HEK293 (cell line): ENCODE data around the gene IDE.

Experiments used
- CTCF ChIA-PET: fragments of 350-600 bp; formaldehyde crosslinking; extraction: SDS; loops from one replicate; lab custom pipeline; 2021; ENCODE audit warnings: antibody characterized with exemption; lab: Yijun Ruan, JAX
- POLR2A ChIA-PET: fragments of 300-600 bp; formaldehyde crosslinking; extraction: SDS; loops from one replicate; lab custom pipeline; 2020; ENCODE audit warnings: antibody characterized with exemption, inconsistent platforms; lab: Yijun Ruan, JAX
- H3K27ac ChIP-seq: fragments of 200-500 bp; sonication (Bioruptor generic); 2 replicates; pipeline ENCODE4 v1.5.1; 2014; ENCODE audit warnings: low read depth, low read length, control low read depth, inconsistent platforms; ENCODE audit errors: extremely low read depth
- H3K36me3 ChIP-seq, 2 experiments: fragments of 200-500 bp in 1 of 2; sonication (Bioruptor generic) in 1 of 2; 1 replicate in 1 of 2; 2 replicates in 1 of 2; pipeline ENCODE4 v1.5.1; 2014 to 2017; ENCODE audit warnings: inconsistent platforms in 2 of 2, low read length in 2 of 2; ENCODE audit not compliant: control insufficient read depth in 2 of 2, insufficient read depth in 1 of 2
- H3K4me1 ChIP-seq: fragments of 200-500 bp; sonication (Bioruptor generic); 2 replicates; pipeline ENCODE4 v1.5.1; 2014; ENCODE audit warnings: mild to moderate bottlenecking, low read length, inconsistent platforms; ENCODE audit not compliant: control insufficient read depth, insufficient read depth
- H3K4me3 ChIP-seq: 2 replicates; pipeline ENCODE4 v1.5.1; 2011; ENCODE audit warnings: low read depth, mild to moderate bottlenecking, control low read depth, low read length, moderate library complexity
- H3K9me3 ChIP-seq: fragments of 200-500 bp; sonication (Bioruptor generic); 2 replicates; pipeline ENCODE4 v1.5.1; 2014; ENCODE audit warnings: low read depth, low read length, inconsistent platforms; ENCODE audit not compliant: control insufficient read depth, insufficient read depth
- KLF10 ChIP-seq: fragments of 450-650 bp; IDR thresholded peaks from 2 replicates; pipeline ENCODE4 v1.5.1; 2018; ENCODE audit warnings: missing biosample characterization, mild to moderate bottlenecking, missing genetic modification characterization
- OSR2 ChIP-seq: fragments of 450-650 bp; formaldehyde crosslinking; IDR thresholded peaks from 2 replicates; pipeline ENCODE4 v1.5.1; 2016; ENCODE audit warnings: missing biosample characterization, missing genetic modification characterization
- SCRT1 ChIP-seq: fragments of 450-650 bp; formaldehyde crosslinking; IDR thresholded peaks from 2 replicates; pipeline ENCODE4 v1.5.1; 2016; ENCODE audit warnings: missing biosample characterization, missing genetic modification characterization, borderline replicate concordance
- ZBTB20 ChIP-seq: fragments of 450-650 bp; formaldehyde crosslinking; IDR thresholded peaks from 2 replicates; pipeline ENCODE4 v1.5.1; 2016; ENCODE audit warnings: missing biosample characterization, missing genetic modification characterization
- ZFP37 ChIP-seq: fragments of 450-650 bp; formaldehyde crosslinking; IDR thresholded peaks from 2 replicates; pipeline ENCODE4 v1.5.1; 2016; ENCODE audit warnings: missing biosample characterization, missing genetic modification characterization
- ZNF121 ChIP-seq: fragments of 450-650 bp; formaldehyde crosslinking; IDR thresholded peaks from 2 replicates; pipeline ENCODE4 v1.5.1; 2016; ENCODE audit warnings: missing biosample characterization, missing genetic modification characterization
- ZNF140 ChIP-seq: fragments of 450-650 bp; formaldehyde crosslinking; IDR thresholded peaks from 2 replicates; pipeline ENCODE4 v1.5.1; 2016; ENCODE audit warnings: missing biosample characterization, missing genetic modification characterization
- ZNF157 ChIP-seq: fragments of 450-650 bp; formaldehyde crosslinking; IDR thresholded peaks from 2 replicates; pipeline ENCODE4 v1.5.1; 2016; ENCODE audit warnings: missing biosample characterization, missing genetic modification characterization
- ZNF2 ChIP-seq: fragments of 450-650 bp; formaldehyde crosslinking; IDR thresholded peaks from 2 replicates; pipeline ENCODE4 v1.5.1; 2016; ENCODE audit warnings: missing biosample characterization, missing genetic modification characterization
- ZNF211 ChIP-seq: fragments of 450-650 bp; formaldehyde crosslinking; IDR thresholded peaks from 2 replicates; pipeline ENCODE4 v1.5.1; 2016; ENCODE audit warnings: low read depth, missing biosample characterization, missing genetic modification characterization
- ZNF302 ChIP-seq: fragments of 450-650 bp; formaldehyde crosslinking; IDR thresholded peaks from 2 replicates; pipeline ENCODE4 v1.5.1; 2016; ENCODE audit warnings: missing biosample characterization, missing genetic modification characterization, low read depth
- ZNF473 ChIP-seq: fragments of 450-650 bp; formaldehyde crosslinking; IDR thresholded peaks from 2 replicates; pipeline ENCODE4 v1.5.1; 2017; ENCODE audit warnings: missing biosample characterization, missing genetic modification characterization
- ZNF48 ChIP-seq: fragments of 450-650 bp; formaldehyde crosslinking; IDR thresholded peaks from 2 replicates; pipeline ENCODE4 v1.5.1; 2016; ENCODE audit warnings: missing biosample characterization, missing genetic modification characterization
- ZNF621 ChIP-seq: fragments of 450-650 bp; formaldehyde crosslinking; IDR thresholded peaks from 2 replicates; pipeline ENCODE4 v1.5.1; 2017; ENCODE audit warnings: missing biosample characterization, missing genetic modification characterization
- ZNF670 ChIP-seq: fragments of 450-650 bp; formaldehyde crosslinking; IDR thresholded peaks from 2 replicates; pipeline ENCODE4 v1.5.1; 2016; ENCODE audit warnings: missing biosample characterization, missing genetic modification characterization, low read depth
- ZNF707 ChIP-seq: fragments of 450-650 bp; formaldehyde crosslinking; IDR thresholded peaks from 2 replicates; pipeline ENCODE4 v1.5.1; 2016; ENCODE audit warnings: missing biosample characterization, missing genetic modification characterization
- ZNF768 ChIP-seq: fragments of 450-650 bp; formaldehyde crosslinking; IDR thresholded peaks from 2 replicates; pipeline ENCODE4 v1.5.1; 2018; ENCODE audit warnings: missing biosample characterization, mild to moderate bottlenecking, missing genetic modification characterization
- ZSCAN16 ChIP-seq: fragments of 450-650 bp; formaldehyde crosslinking; IDR thresholded peaks from 2 replicates; pipeline ENCODE4 v1.5.1; 2016; ENCODE audit warnings: missing biosample characterization, missing genetic modification characterization
- ZXDB ChIP-seq: fragments of 450-650 bp; formaldehyde crosslinking; IDR thresholded peaks from 2 replicates; pipeline ENCODE4 v1.5.1; 2016; ENCODE audit warnings: missing biosample characterization, missing genetic modification characterization
- TF ChIP-seq, protein P1 (sequence below): fragments of 450-650 bp; formaldehyde crosslinking; IDR thresholded peaks from 2 replicates; pipeline ENCODE4 v1.5.1; 2017; ENCODE audit warnings: missing biosample characterization, mild to moderate bottlenecking, missing genetic modification characterization, moderate library complexity
- TF ChIP-seq, protein P2 (sequence below): fragments of 450-650 bp; formaldehyde crosslinking; IDR thresholded peaks from 2 replicates; pipeline ENCODE4 v1.5.1; 2016; ENCODE audit warnings: missing biosample characterization, missing genetic modification characterization
- TF ChIP-seq, protein P3 (sequence below): fragments of 450-650 bp; formaldehyde crosslinking; IDR thresholded peaks from 2 replicates; pipeline ENCODE4 v1.5.1; 2016; ENCODE audit warnings: missing biosample characterization, missing genetic modification characterization

IDE gene

DNA sequence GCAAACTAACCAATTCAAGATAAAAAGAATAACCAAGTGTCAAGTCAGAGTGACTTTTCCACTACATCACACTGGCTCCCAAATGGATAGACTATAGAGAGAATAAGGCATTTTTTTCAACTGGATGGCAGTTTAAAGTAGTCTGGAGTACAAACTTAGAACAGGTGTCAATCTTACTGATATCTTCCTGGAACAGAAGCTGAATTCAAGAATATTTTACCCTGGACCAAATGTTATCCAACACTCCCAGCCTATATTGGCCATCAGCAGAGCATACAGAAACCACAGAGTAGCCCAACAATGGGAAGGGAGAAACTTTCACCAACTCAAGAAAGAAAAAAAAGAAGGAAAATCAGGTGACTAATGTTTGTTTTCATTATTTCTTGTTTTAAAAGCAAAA is 11.5 kb downstream of the IDE start:
- Histone ChIP-seq H3K4me3 (no peak overlapping the region), H3K4me1 (0 out of 2 replicates have a peak, but pooled peaks cover 3% of the 10 kb centered on the region), H3K36me3 (peaks cover 24 to 29% of the 10 kb centered on the region in 2 experiments; a peak in 2 of 3 replicates), H3K27ac (no peak overlapping the region), H3K9me3 (peaks cover 3% of the 10 kb centered on the region; the same call in 1 of the 2 replicates)
- ChIA-PET POLR2A (no interaction called here), CTCF (interaction anchor here (0.6 to 2.3 kb wide), 4 partner anchors 12 to 45 kb away, joined by 3 to 13 read pairs (median 6); partner anchors contain the start of gene IDE)
- TF ChIP-seq ZNF768 (tag by site-specific recombination) (no peak), ZNF473 (tag by site-specific recombination) (no peak), ZNF157 (no peak), KLF10 (tag by site-specific recombination) (no peak), OSR2 (tag by site-specific recombination) (no peak), ZSCAN16 (tag by site-specific recombination) (no peak), ZNF707 (no peak), ZXDB (no peak), ZNF302 (tag by site-specific recombination) (no peak), ZNF121 (tag by site-specific recombination) (no peak), ZFP37 (tag by site-specific recombination) (no peak), ZNF48 (tag by site-specific recombination) (no peak), ZBTB20 (tag by site-specific recombination) (no peak), ZNF2 (tag by site-specific recombination) (no peak), ZNF621 (no peak)
- TF ChIP-seq, protein P1, sequence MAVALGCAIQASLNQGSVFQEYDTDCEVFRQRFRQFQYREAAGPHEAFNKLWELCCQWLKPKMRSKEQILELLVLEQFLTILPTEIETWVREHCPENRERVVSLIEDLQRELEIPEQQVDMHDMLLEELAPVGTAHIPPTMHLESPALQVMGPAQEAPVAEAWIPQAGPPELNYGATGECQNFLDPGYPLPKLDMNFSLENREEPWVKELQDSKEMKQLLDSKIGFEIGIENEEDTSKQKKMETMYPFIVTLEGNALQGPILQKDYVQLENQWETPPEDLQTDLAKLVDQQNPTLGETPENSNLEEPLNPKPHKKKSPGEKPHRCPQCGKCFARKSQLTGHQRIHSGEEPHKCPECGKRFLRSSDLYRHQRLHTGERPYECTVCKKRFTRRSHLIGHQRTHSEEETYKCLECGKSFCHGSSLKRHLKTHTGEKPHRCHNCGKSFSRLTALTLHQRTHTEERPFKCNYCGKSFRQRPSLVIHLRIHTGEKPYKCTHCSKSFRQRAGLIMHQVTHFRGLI, result no peak
- TF ChIP-seq, protein P2, sequence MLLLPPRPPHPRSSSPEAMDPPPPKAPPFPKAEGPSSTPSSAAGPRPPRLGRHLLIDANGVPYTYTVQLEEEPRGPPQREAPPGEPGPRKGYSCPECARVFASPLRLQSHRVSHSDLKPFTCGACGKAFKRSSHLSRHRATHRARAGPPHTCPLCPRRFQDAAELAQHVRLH (tag by site-specific recombination), result no peak
- TF ChIP-seq, protein P3, sequence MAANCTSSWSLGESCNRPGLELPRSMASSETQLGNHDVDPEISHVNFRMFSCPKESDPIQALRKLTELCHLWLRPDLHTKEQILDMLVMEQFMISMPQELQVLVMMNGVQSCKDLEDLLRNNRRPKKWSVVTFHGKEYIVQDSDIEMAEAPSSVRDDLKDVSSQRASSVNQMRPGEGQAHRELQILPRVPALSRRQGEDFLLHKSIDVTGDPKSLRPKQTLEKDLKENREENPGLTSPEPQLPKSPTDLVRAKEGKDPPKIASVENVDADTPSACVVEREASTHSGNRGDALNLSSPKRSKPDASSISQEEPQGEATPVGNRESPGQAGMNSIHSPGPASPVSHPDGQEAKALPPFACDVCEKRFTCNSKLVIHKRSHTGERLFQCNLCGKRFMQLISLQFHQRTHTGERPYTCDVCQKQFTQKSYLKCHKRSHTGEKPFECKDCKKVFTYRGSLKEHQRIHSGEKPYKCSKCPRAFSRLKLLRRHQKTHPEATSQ (tag by site-specific recombination), result no peak

DNA sequence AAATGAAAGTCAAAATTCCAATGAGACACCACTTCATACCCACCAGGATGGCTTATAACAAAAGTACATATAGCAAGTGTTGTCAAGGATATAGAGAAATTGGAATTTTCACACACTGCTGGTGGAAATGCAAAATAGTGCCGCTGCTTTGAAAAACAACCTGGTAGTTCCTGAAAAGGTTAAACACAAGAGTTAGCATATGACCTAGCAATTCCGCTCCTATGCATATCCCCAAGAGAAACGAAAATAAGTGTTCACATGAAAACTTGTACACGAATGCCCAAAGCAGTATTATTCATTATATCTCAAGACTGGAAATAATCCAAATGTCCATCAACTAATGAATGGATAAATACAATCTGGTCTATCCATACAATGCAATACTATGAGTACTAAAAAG is 14.8 kb downstream of the IDE start:
- H3K9me3 ChIP-seq, result peaks cover 3% of the 10 kb centered on the region; the same call in 1 of the 2 replicates
- H3K27ac ChIP-seq, result no peak overlapping the region
- CTCF ChIA-PET, result no interaction called here
- H3K4me1 ChIP-seq, result no peaks in the 10 kb centered on the region
- TF ChIP-seq SCRT1 (tag by site-specific recombination) (no peak), ZNF140 (tag by site-specific recombination) (peak; percentile 99)
- H3K36me3 ChIP-seq, result peaks cover 40% of the 10 kb centered on the region in 2 experiments; a peak in 2 of 3 replicates
- H3K4me3 ChIP-seq, result no peak overlapping the region
- POLR2A ChIA-PET, result no interaction called here

DNA sequence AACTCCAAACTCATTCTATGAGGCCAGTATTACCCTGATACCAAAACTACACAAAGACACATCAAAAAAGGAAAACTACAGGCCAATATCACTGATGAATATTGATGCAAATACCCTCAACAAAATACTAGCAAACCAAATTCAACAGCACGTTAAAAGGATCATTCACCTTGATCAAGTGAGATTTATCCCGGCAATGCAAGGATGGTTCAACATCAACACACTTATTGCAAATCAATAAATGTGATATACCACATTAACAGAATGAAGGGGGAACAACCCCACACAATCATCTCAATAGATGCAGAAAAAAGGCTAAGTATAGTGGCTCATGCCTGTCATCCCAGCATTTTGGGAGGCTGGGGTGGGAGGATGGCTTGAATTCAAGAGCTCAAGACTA is 19.9 kb downstream of the IDE start:
- no peaks in the 10 kb centered on the region for H3K4me1 ChIP-seq
- H3K9me3 ChIP-seq, result peaks cover 1% of the 10 kb centered on the region; the same call in 1 of the 2 replicates
- TF ChIP-seq ZNF211, result 0 out of 2 replicates have a peak, but pooled peaks have one; percentile 34
- TF ChIP-seq ZNF670, result no peak
- no peak overlapping the region for H3K4me3 ChIP-seq
- ChIA-PET CTCF (interaction anchor here (1.9 kb wide), 1 partner anchor 20 kb away, joined by 6 read pairs; the partner anchor contains the start of gene IDE), POLR2A (no interaction called here)
- H3K36me3 ChIP-seq, result peaks cover 25 to 35% of the 10 kb centered on the region in 2 experiments; a peak in 2 of 3 replicates
- H3K27ac ChIP-seq, result no peak overlapping the region
